ENCODE data around the gene LUZP1.

The LUZP1 gene

GRCh38 chr1:23080885-23081284 is 87.8 kb downstream of the LUZP1 start:
- no peak for DNase-seq

- DNase-seq = no peak
These were observed 89.6 kb downstream of the LUZP1 start for GRCh38 chr1:23079025-23079424.

- DNase-seq = no peak
These were observed 94.6 kb downstream of the LUZP1 start for GRCh38 chr1:23074012-23074411.

DNA sequence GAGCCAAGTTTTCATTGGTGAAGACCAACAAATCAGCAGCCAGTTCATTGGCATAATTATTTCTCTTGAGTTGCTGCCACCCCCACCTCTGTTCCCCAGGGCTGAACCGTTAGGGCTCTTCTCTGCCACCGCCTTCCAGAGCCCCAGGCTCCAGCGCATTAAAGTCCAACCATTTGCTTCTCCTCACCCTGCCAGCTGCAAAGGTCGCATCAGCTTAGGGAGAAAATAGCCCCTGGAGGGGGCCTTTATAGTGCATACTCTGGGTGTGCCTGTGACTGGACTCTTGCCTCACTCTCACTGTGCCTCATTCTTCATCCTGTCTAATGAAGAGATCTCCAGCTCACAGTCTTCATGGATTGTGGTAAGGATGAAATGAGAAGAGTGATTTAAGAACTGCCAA is 99.0 kb downstream of the LUZP1 start:
- DNase-seq = no peak

DNA sequence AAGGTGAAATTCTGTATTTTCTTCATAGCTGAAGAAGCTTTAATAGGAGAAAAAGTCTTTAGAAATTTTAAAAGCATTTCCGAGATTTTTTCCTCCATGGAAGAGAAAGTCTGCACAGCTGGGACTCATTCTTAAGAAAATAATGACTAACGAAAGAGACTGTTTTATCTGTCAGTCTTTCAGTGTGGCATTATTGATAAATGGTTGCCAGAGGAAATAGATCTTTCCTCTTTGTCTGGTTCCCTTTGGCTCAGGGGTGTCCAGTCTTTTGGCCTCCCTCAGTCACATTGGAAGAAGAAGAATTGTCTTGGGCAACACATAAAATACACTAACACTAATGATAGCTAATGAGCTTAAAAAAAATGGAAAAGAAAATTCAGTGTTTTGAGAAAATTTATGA is 99.5 kb downstream of the LUZP1 start:
- no peak for DNase-seq

DNA sequence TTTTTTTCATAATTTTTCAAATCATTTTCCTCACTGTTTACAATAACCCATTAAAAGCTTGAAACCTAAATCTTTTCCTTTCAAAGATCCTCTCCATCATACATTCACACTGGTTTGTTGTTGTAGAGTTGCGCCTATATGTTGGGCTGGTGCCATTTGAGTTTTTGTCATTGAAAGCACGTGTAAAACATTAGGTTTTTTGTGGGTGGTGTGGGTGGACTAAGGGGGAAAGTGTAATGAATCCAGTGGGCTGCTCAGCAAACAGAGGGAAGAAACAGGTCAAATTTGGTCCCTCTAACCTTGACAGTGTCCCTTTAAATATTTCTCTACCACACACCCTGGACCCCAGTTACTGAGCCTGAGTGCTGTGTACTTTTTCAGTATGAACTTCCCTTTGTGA is 102.6 kb downstream of the LUZP1 start:
- DNase-seq = no peak

GRCh38 chr1:23065385-23065784 is 103.3 kb downstream of the LUZP1 start:
- no peak for DNase-seq

DNA sequence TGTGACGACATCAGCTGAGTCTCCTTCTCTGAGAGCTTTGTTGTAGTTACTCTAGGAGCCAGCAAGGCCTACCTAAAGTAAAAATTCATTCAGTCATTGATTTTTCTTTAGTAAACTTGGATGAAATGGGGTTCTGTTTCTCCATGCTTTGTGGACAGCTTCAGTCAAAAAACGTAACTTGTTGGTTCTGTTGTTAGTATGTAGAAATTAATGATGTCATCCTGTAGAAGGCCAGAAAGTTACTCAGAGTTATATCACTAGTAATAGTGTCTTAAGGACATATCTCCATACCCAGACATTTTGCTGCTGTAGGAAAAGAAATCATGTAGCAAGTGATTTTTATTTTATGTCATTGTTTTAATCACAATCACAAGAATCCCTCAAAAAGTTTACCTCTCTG is 106.4 kb downstream of the LUZP1 start:
- DNase-seq = no peak

DNA sequence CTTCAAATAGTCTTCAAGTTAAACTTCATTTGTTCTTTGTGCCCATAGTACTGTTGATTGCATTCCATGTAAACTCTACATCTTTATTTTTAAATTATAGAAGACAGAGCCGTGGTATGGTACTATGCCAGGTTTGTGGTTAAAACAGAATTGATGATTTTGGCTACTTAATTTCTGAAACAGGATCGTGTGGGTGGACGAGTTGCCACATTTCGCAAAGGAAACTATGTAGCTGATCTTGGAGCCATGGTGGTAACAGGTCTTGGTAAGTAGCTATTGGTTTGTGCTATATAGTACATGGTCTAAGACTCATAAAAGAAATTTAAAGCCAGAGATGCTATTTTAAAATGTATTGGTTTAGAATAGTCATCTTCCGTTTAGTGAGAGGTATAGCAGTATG is 111.4 kb downstream of the LUZP1 start:
- no peak for DNase-seq

DNA sequence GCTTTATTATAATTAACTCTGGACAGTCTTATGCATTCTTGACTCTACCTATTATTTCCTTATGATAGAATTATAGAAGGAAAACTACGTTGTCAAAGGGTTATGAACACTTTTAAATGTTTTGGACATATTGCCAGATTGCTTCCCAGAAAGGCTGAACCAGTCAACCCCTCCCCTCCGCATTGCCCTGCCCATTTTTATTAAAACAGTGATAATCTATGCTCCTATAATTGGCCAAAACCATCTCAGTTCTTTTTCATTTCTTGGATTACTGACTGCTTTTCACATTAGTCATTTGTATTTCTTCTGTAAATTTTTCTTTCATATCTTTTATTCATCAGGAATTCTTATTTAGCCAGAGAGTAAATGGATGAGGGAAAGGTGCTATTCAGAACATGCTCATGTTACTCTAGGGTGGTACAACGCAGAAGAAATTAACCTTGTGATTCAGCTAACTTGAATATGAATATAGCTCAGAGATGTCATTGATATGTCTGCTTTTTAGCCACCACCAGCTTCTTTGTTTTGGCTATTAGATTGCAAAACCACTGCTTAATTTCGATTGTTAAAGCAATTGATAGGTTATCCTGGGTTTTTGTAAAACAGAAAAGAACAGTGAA is 117.3 kb downstream of the LUZP1 start:
- no peak for DNase-seq

GRCh38 chr1:23050201-23050600 is 118.5 kb downstream of the LUZP1 start:
- DNase-seq = no peak

DNA sequence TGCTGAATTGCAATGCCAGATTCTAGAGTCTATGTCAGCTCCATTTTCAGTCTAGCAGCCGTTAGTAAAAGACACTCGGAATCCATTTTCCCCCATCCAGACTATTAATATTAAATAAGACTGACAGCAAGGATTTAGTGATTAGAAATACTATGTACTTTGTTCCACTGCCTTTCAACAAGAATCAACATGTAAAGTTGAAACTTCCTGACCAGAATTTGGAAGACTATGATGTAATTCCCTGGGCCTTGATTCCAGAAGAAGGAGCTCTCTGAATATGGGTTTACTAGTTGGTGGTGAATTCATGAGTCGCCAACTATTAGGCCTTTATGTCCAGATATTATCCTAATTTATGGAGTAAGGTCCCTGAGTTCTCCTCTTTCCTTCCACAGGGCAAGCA is 124.6 kb downstream of the LUZP1 start:
- no peak for DNase-seq

DNA sequence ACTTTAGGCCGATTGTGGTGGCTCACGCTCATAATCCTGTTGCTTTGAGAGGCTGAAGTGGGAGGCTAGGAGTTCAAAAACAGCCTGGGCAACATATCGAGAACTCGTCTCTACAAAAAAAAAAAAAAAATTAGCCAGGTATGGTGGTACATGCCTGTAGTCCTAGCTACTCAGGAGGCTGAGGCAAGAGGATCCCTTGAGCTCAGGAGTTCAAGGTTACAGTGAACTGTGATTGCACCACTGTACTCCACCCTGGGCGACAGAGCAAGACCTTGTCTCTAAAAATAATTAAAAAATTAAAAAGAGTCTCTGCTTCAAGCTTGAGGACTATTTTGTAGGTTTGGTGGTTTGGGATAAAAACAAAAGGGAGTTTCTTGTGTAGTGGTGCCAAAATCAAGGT is 128.1 kb downstream of the LUZP1 start:
- no peak for DNase-seq

DNA sequence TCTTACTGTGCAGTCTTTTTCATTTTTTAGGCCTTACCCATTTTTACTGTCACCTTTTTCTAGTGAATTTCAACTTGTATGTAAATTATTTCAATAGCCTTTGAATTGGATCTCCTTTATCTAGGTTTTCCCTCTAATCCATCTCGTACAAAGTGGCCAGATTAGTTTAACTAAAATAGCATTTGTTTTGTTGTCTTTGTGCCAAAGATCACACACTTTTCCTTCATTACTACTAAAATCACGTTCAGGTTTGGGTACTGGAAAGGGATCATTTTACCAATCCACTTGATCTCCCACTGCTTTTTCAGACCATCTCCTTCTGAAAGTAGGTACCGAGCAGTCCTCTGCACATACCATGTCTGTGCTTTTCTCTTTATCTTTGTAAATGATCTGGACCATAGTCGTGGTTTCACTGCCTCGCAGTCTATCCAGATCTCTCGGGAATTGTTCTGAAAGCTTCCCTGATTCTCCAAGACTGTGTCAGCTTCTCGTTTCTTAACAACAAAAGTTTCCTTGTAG is 129.3 kb downstream of the LUZP1 start:
- DNase-seq = no peak

GRCh38 chr1:23037081-23037740 is 131.4 kb downstream of the LUZP1 start:
- DNase-seq = no peak

DNA sequence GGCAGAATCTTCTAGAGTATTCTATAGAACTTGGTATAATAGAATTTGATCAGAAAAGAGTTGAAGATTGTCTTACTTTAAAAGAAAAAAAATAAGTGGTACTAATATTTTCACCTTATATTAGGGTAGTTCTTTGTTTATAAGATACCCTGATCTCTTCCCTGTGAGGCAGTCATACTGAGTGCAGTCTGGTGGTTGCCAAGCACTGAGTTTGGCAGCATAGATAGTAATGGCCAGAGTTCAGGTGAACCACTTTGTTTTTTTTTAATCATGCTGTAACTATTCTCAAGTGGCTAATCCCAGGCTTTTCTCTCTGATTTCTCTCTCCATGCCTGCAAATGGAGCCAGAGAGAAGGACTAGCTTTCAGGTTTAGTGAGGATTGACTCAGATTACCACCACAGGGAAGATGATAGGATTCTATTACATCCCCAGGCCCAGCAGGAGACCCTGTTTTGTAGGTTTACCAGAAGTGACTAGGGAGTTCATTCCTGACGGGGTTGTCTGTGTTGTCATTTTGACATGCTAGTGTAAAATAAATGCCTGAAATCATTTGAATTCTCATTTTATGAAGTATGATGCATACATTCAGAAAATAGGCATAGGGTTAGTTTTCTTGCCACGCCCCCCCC is 132.7 kb downstream of the LUZP1 start:
- no peak for DNase-seq
